ENCODE measurements around the gene CDC7.

CDC7 gene

DNA sequence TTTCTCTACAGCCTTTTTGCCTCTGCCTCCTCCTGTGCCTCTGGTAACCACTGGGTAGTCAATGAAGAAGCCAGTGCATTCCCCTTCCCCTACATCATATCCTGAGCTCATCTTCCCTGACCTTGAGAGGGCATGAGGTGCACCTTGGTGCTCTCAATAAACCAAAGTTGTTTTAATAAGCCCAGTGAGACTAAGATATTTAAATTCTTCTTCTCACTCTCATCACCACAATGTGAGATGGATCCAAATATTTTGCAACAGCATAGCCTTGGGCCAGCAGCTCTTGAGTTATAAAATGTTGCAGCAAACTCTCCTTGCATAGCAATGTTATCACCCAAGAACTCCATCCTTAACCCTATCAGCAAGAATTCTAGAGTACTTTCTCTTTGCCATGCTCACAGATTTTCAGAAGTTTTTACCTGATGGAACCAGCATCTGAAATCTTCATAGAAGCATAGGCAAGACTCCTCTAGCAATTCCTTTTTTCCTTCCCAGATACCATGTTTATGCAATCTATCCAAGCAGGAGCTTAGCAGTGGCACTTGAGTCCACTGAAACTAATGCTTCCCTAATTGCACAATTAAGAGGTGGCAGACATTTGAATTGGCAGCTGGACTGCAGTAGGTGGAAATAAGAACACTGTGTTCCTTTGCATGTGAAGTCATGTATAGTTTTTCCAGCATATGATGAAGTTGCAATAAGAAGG, 36.8 kb downstream of the CDC7 start:
- TF ChIP-seq, protein P1, sequence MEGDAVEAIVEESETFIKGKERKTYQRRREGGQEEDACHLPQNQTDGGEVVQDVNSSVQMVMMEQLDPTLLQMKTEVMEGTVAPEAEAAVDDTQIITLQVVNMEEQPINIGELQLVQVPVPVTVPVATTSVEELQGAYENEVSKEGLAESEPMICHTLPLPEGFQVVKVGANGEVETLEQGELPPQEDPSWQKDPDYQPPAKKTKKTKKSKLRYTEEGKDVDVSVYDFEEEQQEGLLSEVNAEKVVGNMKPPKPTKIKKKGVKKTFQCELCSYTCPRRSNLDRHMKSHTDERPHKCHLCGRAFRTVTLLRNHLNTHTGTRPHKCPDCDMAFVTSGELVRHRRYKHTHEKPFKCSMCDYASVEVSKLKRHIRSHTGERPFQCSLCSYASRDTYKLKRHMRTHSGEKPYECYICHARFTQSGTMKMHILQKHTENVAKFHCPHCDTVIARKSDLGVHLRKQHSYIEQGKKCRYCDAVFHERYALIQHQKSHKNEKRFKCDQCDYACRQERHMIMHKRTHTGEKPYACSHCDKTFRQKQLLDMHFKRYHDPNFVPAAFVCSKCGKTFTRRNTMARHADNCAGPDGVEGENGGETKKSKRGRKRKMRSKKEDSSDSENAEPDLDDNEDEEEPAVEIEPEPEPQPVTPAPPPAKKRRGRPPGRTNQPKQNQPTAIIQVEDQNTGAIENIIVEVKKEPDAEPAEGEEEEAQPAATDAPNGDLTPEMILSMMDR (IDR thresholded peaks at IDR 0.05; ENCODE audit: low read depth, low read length) = no peak
- no peak for DNase-seq (ENCODE audit: extremely low read depth, low read depth)

DNA sequence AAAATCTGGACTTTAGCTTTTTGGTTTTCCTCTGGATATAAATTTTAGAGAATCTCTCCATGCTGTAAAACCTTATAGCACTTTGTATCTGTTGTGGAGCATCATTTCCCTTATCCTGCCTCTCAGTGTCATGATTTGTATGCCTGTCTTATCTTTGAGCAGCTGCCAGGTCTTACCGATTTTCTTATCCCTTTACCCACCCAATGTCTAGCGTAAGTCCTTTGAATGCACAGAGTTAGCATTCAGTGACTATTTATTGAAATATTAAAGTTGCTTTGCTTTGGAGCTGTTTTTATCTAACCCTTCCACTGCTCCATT, 37.3 kb downstream of the CDC7 start:
- DNase-seq (ENCODE audit: extremely low read depth, low read depth) = no peak
- TF ChIP-seq, protein P1 (IDR thresholded peaks at IDR 0.05; ENCODE audit: low read depth, low read length) = no peak

DNA sequence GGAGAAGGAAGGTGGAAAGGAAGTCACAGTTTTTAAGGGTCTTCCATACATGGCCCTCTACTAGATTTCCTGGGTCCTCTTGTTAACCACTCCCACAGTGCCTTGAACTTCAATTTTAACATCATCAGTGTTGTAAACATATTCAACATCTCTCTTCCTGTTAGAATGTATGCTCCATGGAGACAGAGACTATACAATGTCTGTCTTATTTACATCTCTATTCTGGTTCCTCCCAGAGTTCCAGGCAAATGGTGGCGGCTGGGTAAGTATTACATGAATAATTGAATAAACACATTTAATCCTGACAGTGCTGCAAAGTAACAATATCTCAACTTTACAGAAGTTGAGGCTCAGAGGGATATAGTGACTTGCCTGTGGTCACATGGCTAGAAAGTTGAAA, 40.3 kb downstream of the CDC7 start:
- TF ChIP-seq, protein P1 (IDR thresholded peaks at IDR 0.05; ENCODE audit: low read depth, low read length) = no peak
- DNase-seq (ENCODE audit: extremely low read depth, low read depth) = no peak

DNA sequence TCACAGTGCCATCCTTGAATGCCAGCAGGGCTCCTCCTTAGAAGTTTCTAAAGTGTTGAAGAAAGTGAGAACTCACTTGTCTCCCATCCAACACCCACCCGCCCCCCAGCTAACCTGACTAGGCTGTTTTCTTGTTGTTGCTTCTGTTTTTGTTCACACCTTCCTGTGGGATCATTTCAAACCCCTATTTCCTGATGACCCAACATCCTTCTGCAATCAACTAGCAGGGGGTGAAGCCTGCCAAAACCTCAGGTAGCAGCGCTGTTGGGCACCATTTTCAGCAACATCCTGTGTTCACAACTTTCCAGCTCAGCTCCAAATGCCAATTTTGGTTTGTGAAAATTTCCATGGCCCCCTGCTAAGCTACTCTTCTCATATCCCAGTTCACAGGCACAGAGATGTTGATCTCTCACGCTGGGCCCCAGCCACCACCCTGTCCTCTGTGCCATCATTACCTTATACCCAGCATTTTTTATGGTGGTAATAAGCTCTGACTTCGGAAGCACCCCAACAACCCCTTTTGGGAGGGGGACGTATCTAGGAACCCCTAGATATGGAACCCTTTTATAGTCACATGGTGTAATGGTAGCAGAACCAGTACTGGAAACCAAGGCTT, 41.4 kb downstream of the CDC7 start:
- TF ChIP-seq, protein P1 (IDR thresholded peaks at IDR 0.05; ENCODE audit: low read depth, low read length) = no peak
- no peak for DNase-seq (ENCODE audit: extremely low read depth, low read depth)

DNA sequence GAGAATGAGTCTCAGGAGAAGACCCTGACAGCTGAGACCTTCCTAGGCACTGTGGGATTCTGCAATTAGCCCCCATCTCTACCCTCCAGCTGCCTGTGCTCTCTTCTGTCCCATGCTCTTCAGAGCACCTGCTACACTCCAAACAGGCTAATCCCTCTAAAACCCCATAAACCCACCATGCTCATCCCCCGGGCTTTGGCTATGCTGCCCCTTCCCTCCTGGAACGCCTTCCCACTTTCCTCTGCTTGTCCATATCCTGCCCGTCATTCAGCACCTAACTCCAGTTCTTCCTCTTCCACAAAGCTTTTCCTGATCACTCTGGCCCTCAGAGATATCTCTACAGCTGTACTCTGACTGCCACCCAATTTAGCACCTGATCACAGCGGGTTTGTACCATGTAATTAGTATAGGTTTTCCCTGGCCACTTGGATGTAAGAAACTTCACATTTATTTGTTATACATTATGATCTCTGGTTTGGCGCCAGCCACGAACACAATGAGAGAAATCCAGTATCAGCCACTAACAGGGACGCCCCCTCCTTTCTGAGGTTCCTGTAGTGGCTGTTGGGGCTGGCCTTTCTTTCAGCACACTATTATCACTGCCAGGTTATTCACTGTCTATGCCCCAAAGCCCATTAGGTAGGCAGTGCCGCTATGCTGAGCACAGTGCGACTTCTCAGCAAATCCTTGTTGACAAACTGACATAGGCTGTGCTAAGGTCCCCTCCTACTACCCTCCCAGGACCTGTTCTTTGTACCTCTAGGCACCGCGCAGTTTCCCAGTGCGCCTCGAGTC, 45.1 kb downstream of the CDC7 start:
- DNase-seq (ENCODE audit: extremely low read depth, low read depth) = no peak
- TF ChIP-seq, protein P1 (IDR thresholded peaks at IDR 0.05; ENCODE audit: low read depth, low read length) = no peak

DNA sequence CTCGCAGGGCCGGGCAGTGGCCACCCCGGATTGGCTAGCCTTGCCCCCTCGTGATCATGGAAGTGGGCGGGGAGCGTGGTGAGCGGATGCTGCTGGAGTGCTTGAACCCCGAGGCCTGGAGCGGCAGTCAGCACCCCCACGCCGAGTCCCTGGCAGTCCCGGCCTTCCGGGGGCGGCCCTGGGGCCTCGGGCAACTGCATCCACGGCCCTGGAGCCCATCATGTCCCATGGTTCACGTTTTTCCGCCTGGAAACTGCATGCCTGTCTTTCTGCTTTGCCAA, 45.6 kb downstream of the CDC7 start:
- no peak for DNase-seq (ENCODE audit: extremely low read depth, low read depth)
- TF ChIP-seq, protein P1 (IDR thresholded peaks at IDR 0.05; ENCODE audit: low read depth, low read length) = no peak

DNA sequence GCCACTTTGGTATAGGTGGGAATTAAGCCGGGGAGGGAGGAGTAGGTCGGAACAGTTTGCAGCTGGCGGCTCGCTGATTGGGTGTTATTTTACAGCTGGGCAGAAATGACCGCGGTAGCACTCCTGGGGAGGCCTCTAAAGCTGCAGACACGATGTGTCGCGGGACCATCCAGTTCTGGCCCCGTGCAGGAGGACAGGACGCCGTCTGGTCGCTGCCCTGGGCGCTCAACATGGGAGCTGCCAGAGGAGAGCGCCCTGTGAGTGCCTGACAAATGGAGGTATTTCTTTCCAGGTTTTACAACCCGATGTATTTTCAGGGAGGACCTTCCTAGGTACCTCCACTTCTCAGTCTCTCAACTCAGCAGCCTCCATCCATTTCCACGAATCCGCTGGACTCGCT, 46.2 kb downstream of the CDC7 start:
- DNase-seq (ENCODE audit: extremely low read depth, low read depth) = no peak
- TF ChIP-seq, protein P1 (IDR thresholded peaks at IDR 0.05; ENCODE audit: low read depth, low read length) = no peak

All from AG09319 (cell line).